H1 (cell line): ENCODE results near the gene FSCB. TPM values are rescaled to one million over a fixed set of nuclear protein-coding genes. Genes with fewer than 3 reads are reported as not detected.

ENCODE experiments used
- CBX8 ChIP-seq: fragments of 300-800, 300-1000 bp; sonication (generic); IDR thresholded peaks from 2 replicates; pipeline ENCODE4 v1.7.1; 2016; ENCODE audit warnings: low read depth, low read length, borderline replicate concordance
- CHD7 ChIP-seq: fragments of 300-600 bp; sonication (generic); IDR thresholded peaks from 2 replicates; pipeline ENCODE4 v1.7.1; 2012; ENCODE audit warnings: low read length, moderate library complexity, mild to moderate bottlenecking, inconsistent platforms; ENCODE audit not compliant: insufficient replicate concordance
- NANOG ChIP-seq: IDR thresholded peaks from 2 replicates; pipeline ENCODE4 v1.6.1; 2011; ENCODE audit warnings: low read length, low read depth, mild to moderate bottlenecking, inconsistent platforms; ENCODE audit not compliant: insufficient read depth, poor library complexity, severe bottlenecking
- TAF7 ChIP-seq: optimal IDR thresholded peaks from 2 replicates; pipeline ENCODE3; 2011; ENCODE audit warnings: low read depth, mild to moderate bottlenecking, inconsistent platforms, low read length, moderate library complexity, borderline replicate concordance
- polyA plus RNA-seq, 7 experiments: library from polyadenylated mRNA; depleted of rRNA in 3 of 7; stranded (reverse) in 5 of 7; unstranded in 2 of 7; fragments of >200 nt in 5 of 7; fragments of 200-250 nt in 2 of 7; gene quantifications; 1 replicate in 5 of 7; 2 replicates in 1 of 7; 4 replicates in 1 of 7; pipeline versions ENCODE4 v1.2.1 to v1.2.3, GENCODE V29; 2011 to 2013; ENCODE audit warnings: missing spikeins in 2 of 7, mixed read lengths in 2 of 7
- total RNA-seq: library from RNA; stranded (reverse); fragmentation: NEBNext Ultra II Directional; extraction: Animal tissue kit (Norgen Biotek cat#: 25700); gene quantifications from 2 replicates; pipeline ENCODE4 v1.2.1, GENCODE V29; 2021

FSCB gene
- total and polyA plus RNA-seq, 2 of the 8 experiments (the other 6 are each of a cell fraction or from before 2014, with no cell fraction given): not detected

- TF ChIP-seq NANOG: no peak
- no peak for TF ChIP-seq CHD7
- no peak for TF ChIP-seq CBX8
- no peak for TF ChIP-seq TAF7
Observed at GRCh38 chr14:44497148-44497547, 9.9 kb downstream of the FSCB start (continued).
